ENCODE results near the gene NR2C1.

DNA sequence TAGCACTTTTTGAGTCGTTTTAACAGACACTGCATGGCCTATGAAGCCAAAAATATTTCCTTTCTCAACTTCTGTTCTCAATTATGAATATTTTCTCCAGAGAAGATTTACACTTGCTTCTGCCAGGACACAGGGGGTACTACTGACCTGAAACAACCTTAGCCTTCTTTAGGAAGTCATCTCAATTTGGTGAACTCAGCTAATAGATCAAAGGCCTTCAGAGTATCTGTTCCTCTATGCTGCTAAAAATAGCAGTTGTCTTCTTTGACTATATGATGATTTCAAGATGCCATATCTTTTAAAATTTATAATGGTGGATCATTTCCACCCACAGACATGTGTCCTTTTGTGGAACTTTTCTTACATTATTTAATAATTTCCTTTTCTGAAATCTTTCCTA is 55.9 kb downstream of the NR2C1 start:
- TF ChIP-seq IRF2 (CRISPR knock-in tag; IDR thresholded peaks at IDR 0.05; ENCODE audit: borderline replicate concordance, low read depth) = no peak
- TF ChIP-seq, protein P1, sequence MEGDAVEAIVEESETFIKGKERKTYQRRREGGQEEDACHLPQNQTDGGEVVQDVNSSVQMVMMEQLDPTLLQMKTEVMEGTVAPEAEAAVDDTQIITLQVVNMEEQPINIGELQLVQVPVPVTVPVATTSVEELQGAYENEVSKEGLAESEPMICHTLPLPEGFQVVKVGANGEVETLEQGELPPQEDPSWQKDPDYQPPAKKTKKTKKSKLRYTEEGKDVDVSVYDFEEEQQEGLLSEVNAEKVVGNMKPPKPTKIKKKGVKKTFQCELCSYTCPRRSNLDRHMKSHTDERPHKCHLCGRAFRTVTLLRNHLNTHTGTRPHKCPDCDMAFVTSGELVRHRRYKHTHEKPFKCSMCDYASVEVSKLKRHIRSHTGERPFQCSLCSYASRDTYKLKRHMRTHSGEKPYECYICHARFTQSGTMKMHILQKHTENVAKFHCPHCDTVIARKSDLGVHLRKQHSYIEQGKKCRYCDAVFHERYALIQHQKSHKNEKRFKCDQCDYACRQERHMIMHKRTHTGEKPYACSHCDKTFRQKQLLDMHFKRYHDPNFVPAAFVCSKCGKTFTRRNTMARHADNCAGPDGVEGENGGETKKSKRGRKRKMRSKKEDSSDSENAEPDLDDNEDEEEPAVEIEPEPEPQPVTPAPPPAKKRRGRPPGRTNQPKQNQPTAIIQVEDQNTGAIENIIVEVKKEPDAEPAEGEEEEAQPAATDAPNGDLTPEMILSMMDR (IDR thresholded peaks at IDR 0.05) = no peak
- TF ChIP-seq, protein P2, sequence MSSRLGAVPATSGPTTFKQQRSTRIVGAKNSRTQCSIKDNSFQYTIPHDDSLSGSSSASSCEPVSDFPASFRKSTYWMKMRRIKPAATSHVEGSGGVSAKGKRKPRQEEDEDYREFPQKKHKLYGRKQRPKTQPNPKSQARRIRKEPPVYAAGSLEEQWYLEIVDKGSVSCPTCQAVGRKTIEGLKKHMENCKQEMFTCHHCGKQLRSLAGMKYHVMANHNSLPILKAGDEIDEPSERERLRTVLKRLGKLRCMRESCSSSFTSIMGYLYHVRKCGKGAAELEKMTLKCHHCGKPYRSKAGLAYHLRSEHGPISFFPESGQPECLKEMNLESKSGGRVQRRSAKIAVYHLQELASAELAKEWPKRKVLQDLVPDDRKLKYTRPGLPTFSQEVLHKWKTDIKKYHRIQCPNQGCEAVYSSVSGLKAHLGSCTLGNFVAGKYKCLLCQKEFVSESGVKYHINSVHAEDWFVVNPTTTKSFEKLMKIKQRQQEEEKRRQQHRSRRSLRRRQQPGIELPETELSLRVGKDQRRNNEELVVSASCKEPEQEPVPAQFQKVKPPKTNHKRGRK (CRISPR knock-in tag; IDR thresholded peaks at IDR 0.05; ENCODE audit: borderline replicate concordance) = no peak
- no peak for TF ChIP-seq TEAD1 (CRISPR knock-in tag; IDR thresholded peaks at IDR 0.05)
- TF ChIP-seq, protein P3, sequence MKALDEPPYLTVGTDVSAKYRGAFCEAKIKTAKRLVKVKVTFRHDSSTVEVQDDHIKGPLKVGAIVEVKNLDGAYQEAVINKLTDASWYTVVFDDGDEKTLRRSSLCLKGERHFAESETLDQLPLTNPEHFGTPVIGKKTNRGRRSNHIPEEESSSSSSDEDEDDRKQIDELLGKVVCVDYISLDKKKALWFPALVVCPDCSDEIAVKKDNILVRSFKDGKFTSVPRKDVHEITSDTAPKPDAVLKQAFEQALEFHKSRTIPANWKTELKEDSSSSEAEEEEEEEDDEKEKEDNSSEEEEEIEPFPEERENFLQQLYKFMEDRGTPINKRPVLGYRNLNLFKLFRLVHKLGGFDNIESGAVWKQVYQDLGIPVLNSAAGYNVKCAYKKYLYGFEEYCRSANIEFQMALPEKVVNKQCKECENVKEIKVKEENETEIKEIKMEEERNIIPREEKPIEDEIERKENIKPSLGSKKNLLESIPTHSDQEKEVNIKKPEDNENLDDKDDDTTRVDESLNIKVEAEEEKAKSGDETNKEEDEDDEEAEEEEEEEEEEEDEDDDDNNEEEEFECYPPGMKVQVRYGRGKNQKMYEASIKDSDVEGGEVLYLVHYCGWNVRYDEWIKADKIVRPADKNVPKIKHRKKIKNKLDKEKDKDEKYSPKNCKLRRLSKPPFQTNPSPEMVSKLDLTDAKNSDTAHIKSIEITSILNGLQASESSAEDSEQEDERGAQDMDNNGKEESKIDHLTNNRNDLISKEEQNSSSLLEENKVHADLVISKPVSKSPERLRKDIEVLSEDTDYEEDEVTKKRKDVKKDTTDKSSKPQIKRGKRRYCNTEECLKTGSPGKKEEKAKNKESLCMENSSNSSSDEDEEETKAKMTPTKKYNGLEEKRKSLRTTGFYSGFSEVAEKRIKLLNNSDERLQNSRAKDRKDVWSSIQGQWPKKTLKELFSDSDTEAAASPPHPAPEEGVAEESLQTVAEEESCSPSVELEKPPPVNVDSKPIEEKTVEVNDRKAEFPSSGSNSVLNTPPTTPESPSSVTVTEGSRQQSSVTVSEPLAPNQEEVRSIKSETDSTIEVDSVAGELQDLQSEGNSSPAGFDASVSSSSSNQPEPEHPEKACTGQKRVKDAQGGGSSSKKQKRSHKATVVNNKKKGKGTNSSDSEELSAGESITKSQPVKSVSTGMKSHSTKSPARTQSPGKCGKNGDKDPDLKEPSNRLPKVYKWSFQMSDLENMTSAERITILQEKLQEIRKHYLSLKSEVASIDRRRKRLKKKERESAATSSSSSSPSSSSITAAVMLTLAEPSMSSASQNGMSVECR (CRISPR knock-in tag; IDR thresholded peaks at IDR 0.05; ENCODE audit: borderline replicate concordance) = no peak
- TF ChIP-seq, protein P4, sequence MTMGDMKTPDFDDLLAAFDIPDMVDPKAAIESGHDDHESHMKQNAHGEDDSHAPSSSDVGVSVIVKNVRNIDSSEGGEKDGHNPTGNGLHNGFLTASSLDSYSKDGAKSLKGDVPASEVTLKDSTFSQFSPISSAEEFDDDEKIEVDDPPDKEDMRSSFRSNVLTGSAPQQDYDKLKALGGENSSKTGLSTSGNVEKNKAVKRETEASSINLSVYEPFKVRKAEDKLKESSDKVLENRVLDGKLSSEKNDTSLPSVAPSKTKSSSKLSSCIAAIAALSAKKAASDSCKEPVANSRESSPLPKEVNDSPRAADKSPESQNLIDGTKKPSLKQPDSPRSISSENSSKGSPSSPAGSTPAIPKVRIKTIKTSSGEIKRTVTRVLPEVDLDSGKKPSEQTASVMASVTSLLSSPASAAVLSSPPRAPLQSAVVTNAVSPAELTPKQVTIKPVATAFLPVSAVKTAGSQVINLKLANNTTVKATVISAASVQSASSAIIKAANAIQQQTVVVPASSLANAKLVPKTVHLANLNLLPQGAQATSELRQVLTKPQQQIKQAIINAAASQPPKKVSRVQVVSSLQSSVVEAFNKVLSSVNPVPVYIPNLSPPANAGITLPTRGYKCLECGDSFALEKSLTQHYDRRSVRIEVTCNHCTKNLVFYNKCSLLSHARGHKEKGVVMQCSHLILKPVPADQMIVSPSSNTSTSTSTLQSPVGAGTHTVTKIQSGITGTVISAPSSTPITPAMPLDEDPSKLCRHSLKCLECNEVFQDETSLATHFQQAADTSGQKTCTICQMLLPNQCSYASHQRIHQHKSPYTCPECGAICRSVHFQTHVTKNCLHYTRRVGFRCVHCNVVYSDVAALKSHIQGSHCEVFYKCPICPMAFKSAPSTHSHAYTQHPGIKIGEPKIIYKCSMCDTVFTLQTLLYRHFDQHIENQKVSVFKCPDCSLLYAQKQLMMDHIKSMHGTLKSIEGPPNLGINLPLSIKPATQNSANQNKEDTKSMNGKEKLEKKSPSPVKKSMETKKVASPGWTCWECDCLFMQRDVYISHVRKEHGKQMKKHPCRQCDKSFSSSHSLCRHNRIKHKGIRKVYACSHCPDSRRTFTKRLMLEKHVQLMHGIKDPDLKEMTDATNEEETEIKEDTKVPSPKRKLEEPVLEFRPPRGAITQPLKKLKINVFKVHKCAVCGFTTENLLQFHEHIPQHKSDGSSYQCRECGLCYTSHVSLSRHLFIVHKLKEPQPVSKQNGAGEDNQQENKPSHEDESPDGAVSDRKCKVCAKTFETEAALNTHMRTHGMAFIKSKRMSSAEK (CRISPR knock-in tag; IDR thresholded peaks at IDR 0.05; ENCODE audit: borderline replicate concordance) = no peak
- TF ChIP-seq NFYB (CRISPR knock-in tag; conservative IDR thresholded peaks at IDR 0.05; ENCODE audit: low read depth) = no peak
- TF ChIP-seq, protein P5, sequence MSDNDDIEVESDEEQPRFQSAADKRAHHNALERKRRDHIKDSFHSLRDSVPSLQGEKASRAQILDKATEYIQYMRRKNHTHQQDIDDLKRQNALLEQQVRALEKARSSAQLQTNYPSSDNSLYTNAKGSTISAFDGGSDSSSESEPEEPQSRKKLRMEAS (CRISPR knock-in tag; IDR thresholded peaks at IDR 0.05) = no peak
- no peak for TF ChIP-seq ZNF396 (CRISPR knock-in tag; IDR thresholded peaks at IDR 0.05; ENCODE audit: borderline replicate concordance)
- TF ChIP-seq, protein P6, sequence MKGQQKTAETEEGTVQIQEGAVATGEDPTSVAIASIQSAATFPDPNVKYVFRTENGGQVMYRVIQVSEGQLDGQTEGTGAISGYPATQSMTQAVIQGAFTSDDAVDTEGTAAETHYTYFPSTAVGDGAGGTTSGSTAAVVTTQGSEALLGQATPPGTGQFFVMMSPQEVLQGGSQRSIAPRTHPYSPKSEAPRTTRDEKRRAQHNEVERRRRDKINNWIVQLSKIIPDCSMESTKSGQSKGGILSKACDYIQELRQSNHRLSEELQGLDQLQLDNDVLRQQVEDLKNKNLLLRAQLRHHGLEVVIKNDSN (CRISPR knock-in tag; IDR thresholded peaks at IDR 0.05) = no peak
- TF ChIP-seq, protein P7, sequence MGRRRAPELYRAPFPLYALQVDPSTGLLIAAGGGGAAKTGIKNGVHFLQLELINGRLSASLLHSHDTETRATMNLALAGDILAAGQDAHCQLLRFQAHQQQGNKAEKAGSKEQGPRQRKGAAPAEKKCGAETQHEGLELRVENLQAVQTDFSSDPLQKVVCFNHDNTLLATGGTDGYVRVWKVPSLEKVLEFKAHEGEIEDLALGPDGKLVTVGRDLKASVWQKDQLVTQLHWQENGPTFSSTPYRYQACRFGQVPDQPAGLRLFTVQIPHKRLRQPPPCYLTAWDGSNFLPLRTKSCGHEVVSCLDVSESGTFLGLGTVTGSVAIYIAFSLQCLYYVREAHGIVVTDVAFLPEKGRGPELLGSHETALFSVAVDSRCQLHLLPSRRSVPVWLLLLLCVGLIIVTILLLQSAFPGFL (CRISPR knock-in tag; IDR thresholded peaks at IDR 0.05; ENCODE audit: borderline replicate concordance) = no peak
